PFSK-1 (cell line): Measurements from ENCODE around the gene PPP2R2D.

ENCODE experiments used
- POLR2AphosphoS5 ChIP-seq: IDR thresholded peaks from 2 replicates; pipeline ENCODE4 v1.6.1; 2012; ENCODE audit warnings: low read depth, mild to moderate bottlenecking, control low read depth, low read length, moderate library complexity
- SIN3A ChIP-seq: IDR thresholded peaks from 2 replicates; pipeline ENCODE4 v1.6.1; 2012; ENCODE audit warnings: mild to moderate bottlenecking, low read length, moderate library complexity, borderline replicate concordance; ENCODE audit not compliant: insufficient read depth

- TF ChIP-seq POLR2AphosphoS5 (no peak), SIN3A (no peak)
These were observed 61.2 kb downstream of the PPP2R2D start for GRCh38 chr10:131961777-131962662.
